Measurements from ENCODE around the gene SPRN.
A peak's percentile ranks its signal among the peaks of the same experiment; 100 is the strongest.
"Not testable (repeated sequence)": the region's sequence is repeated elsewhere in the genome, so short reads cannot be mapped to it uniquely, and the experiment has no call there.

SPRN gene

DNA sequence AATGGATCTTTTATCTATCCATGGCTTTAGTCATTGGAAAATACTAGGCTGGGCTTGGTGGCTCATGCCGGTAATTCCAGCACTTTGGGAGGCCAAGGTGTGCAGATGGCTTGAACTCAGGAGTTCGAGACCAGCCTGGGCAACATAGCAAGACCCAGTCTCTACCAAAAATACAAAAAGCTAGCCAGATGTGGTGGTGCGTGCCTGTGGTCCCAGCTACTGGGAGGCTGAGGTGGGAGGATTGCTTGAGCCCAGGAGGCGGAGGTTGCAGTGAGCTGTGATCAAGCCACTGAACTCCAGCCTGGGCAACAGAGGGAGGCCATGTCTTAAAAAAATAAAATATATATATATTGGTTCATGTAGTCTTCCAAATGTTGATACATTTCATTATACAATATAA is 37.5 kb downstream of the SPRN start:
- DNase-seq (ENCODE audit: low spot score), result not testable (repeated sequence)

DNA sequence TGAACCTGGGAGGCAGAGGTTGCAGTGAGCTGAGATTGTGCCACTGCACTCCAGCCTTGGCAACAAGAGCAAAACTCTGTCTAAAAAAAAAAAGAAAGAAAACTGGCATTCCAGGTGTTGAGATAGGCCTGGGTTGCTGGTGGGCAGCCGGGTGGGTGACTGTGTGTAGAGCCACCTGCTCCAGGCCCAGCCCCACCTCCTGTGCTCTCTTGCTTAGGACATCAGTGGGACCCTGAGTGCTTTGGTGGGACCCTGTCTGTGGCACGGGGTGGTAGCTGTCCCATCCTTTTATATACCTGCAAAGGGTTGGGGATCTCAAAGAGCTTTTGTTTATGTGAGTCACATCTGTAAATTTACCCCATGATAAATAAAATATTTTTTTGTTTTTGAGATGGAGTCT is 39.2 kb downstream of the SPRN start:
- DNase-seq (ENCODE audit: low spot score), result no peak

DNA sequence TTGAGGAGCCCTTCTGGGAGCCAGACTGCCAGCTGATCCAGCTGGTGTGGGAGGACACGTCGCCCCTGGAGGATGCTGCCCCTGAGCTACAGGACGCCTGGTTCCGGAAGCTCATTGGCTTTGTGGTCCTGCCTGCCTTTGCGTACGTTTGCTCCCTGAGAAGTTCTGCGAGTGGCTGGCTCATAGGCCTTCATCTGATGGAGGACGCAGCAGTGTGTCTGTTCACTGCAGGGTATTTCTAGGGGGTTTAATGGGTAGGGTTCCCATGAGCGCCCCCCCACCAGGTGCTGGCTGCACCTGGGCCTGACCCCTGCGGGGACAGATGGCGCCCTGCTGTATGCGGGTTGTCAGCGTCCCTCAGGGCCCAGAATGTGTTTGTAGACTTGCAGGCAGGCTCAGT is 40.4 kb downstream of the SPRN start:
- no peak for DNase-seq (ENCODE audit: low spot score)

DNA sequence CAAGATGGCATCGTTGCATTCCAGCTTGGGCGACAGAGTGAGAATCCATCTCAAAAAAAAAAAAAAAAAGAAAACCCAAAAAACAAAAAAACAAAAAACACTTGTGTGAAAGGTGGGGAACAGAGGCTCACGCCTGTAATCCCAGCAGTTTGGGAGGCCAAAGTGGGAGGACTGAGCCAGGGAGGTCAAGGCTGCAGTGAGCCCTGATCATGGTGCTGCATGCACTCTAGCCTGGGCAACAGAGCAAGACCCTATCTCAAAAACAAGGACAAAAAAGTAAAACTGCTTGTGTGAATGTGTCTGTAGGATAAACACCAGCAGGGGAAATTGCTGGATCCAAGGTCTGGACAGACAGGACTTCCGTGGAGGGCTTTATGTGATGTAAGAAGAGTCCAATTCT is 40.9 kb downstream of the SPRN start:
- DNase-seq (ENCODE audit: low spot score), result no peak

DNA sequence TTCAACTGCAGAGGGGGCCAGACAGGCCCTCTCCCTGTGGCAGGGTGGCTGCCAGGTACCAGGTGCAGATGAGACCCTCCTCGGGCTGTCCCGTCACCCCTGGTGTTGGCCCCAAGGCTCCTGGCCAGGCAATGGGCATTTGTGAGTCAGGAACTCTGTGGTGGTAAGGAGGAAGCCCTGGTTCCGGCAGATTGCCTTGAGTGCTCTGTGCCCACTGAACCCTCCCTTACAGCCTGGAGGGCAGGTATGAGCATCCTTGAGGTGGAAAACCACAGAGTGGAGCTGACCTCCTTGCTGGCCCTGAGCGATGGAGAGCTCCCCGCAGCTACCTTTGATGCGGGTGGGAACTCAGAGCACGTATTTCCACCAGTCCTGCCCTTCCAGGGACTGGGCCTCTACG is 43.4 kb downstream of the SPRN start:
- DNase-seq (ENCODE audit: low spot score), result no peak

DNA sequence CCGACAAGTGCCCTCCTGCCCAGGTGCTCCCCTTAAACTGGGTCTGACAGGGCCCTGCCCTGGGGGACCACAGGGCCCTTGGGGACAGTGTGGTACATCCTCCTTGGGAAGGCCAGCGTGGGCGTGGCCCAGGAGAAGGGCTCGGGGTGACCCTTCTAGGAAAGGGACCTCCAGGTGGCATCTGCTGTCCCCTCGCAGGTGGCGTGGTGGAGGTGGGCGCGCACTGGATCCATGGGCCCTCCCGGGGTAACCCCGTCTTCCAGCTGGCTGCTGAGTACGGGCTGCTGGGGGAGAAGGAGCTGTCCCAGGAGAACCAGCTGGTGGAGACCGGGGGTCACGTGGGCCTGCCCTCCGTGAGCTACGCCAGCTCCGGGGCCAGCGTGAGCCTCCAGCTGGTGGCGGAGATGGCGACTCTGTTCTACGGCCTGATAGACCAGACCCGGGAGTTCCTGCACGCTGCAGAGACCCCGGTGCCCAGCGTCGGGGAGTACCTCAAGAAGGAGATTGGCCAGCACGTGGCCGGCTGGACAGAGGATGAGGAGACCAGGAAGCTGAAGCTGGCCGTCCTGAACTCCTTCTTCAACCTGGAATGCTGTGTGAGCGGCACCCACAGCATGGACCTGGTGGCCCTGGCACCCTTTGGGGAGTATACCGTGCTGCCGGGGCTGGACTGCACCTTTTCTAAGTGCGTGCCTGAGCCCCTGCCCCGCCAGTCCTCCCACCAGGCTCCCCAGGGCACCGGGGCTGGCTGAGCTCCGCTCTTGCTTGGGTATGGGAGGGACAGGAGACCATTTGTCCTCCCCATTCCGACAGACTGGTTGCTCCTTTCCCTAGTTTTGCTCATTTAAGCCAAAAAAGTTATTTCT is 44.4 kb downstream of the SPRN start:
- no peak for DNase-seq (ENCODE audit: low spot score)

DNA sequence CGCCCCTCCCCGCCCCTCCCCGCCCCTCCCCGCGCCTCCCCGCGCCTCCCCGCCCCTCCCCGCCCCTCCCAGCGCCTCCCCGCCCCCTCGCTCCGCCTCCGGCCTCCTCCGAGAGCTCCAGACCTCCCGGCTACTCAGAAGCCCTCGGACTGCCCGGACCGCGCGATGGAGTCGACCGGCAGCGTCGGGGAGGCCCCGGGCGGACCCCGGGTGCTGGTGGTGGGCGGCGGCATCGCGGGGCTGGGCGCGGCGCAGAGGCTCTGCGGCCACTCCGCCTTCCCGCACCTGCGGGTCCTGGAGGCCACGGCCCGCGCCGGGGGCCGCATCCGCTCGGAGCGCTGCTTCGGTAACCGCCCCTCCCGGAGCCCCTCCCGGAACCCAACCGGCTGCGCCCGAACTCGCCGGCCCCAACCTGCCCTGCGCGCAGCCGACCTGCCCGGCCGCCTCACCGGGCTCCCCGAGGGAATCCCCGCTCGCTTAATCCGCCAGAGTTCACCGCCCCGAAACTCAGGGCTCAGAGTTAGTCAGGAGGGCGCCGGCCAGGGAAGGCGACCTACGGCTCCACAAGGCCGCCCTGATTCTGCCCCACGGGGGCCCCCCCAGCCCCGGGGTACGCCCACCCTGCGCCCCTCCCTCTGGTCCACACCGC is 45.1 kb downstream of the SPRN start, which contains the start of gene PAOX:
PAOX (plus strand) TSS at position 111 of the 649 bp plus-strand sequence; CDS start at position 166, 55 bp downstream.
- DNase-seq (ENCODE audit: low spot score), result peak; percentile 70

DNA sequence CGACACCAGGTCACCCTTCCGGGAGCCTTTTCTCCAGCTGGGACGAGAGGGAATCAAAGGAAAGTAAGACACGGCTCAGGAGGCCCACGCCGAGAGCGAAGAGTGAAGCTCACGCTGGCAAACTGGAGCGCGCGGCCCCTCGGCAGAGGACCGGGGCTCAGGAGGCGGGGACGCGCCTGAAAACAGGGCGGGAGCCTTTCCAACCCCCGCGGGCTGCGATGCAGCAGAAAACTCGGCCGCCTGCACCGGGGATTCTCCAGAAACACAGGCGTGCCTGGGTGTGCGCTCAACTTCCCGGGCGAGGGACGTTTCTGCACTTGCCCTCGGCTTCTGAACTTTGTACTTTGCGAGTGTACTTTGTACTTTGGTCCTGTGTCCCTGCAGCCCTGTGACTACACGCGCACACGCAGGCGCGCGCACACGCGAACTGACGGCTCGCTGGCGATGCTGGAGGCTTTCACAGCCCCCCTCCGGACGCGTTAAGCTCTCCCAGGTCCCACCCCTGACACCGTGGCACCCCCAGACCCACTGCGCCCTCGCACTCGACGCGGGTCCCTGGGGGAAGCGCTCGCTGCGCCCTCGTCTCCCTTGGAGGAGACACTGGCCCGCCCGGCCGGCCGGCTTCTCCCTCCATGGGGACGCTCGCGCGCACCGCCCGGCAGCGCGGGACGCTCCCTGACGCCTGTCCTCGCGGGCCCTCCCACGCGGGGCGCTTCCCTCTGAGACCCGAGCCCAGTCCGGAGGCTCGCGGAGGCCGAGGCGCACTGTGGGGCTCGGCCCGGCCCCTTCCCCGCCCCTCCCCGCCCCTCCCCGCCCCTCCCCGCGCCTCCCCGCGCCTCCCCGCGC is 46.0 kb downstream of the SPRN start:
- peak; percentile 61 for DNase-seq (ENCODE audit: low spot score)

DNA sequence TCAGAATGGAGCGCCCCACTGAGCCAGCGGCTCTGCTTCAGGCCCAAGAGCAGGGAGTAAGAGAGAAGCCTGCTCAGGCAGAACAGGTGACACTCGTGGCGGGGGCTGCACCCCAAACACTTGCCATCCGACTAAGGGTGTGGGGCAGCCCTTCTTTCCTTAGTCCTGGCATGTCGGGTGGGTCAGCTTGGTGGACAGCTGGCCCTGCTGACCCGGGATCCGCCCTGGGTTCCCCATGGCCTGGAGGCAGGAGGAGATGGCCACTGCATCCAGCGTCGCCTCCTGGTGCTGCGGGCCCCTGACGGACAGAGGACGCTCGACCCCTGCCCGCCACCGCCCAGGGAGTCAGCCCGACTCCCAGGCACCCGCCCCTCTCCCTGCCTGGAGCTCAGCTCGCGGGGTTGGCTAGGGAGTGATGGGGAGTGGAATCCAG is 46.6 kb downstream of the SPRN start:
- no peak for DNase-seq (ENCODE audit: low spot score)

DNA sequence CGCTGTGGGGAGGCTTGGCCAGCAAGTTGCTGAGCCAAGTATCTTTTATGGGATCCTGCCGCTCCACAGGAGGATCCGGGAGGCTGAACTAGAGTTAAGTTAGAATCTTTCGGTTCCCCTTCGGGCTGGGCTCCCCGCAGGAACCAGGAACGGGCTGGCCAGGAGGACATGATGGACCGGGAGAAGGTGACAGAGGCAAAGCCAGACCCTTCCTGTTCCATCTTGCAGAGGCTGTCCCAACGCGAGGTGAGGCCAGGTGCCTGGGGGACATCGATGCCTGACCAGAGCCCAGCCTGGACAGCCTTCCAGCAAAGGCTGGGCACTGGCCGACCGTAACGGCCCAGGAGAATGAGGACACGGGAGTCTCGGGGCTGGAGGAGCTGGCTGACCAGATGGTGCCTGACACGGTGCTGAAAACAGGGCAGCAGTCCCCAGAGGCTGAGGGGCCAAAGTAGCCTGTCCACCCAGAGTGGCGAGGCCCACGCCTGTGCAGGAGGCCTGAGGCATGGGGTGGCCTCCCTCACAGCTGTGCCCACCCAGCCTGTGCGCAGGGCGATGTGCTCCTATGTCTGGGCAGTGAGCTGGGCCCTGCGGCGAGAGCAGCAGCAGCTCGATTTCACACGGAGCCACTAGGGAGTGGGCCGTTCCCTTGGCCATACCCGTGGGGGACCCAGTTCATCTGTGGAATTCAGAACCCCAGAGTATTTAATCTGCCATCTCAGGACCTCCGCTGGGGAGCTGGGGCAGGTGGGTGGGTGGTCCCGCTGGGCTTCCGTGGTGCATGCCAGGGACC is 47.2 kb downstream of the SPRN start:
- no peak for DNase-seq (ENCODE audit: low spot score)

DNA sequence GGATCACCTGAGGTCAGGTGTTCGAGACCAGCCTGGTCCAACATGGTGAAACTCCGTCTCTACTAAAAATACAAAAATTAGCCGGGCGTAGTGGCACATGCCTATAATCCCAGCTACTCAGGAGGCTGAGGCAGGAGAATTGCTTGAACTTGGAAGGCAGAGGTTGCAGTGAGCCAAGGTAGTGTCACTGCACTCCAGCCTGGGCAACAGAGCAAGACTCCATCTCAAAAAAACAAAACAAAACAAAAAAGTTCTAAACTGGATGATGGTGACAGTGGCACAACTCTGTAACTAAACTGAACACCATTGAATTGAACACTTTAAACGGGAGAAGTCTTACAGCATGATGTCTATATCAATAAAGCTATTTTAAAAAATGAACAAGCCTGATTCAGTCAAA is 48.2 kb downstream of the SPRN start:
- not testable (repeated sequence) for DNase-seq (ENCODE audit: low spot score)

DNA sequence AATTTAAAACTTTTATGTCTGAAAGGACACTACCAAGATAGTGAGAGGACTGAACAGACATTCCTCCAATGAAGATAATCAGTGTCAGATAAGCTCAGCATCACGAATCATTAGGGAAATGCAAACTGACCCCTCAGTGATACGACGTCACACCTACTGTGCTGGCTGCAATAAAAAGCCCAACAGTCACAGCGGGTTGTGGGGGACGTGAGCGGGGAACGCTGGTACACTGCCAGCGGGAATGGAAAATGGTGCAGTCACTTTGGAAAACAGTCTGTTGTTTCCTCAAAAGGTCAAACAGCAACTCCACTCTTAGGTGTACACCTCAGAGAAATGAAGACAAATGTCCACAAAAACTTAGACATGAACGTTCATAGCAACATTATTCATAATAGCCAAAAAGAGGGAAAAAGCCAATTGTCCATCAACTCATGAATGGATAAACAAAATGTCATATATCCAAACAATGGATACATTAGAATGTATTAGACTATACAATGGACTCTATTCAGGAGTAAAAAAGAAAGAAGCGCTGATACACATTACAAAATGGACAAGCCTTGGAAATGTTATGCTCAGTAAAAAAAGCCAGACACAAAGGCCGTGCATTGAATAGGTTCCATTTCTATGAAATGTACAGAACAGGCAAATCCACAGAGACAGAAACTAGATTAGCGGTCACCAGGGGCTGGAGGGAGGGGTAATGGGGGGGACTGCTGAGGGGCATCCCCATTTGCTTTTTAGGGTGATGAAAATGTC is 48.9 kb downstream of the SPRN start:
- no peak for DNase-seq (ENCODE audit: low spot score)

DNA sequence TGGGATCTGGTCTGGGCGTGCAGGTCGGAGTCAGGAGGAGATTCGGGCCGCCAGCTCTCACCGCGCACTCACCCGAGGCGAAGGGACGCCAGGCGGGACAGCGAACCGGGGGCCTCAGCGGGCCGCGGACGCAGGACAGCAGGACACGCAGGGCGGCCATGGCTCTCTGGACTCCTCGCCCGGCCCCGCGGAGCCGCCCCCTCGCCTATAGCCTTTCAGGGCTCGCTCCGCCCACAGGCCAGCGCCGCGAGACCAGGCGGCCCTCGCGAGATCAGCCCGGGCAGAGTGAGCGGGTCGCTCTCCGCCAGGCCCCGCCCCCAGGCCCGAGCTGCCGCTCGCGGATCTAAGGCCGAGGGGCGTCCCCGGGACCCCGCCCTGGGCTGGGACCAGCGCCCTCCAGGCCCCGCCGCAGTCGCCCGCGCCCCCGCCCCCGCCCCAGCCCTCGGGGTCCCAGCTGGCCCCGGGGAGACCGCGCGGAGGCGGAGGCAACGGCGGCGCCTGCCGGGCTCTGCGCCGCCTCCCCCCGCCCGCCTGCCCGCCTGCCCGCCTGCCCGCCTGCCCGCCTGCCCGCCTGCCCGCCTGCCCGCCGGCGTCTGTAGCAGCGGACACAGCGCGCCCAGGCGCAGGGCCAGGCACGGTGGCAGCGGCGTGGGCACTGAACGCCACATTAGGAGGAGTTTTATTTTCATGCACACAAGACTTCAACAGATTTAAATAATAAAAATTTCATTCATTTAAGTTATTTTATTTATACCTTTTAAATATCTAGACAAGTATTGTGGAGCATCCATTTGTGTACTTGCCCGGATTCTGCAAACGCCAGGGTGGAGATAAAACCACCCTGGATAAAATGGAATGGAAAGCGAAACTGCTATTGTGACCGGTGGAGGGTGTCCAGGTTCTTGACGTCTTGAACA is 51.0 kb downstream of the SPRN start, which contains the start of gene ECHS1:
ECHS1 (minus strand) TSS at position 181 of the 917 bp plus-strand sequence; CDS start at position 160, 21 bp downstream.
- DNase-seq (ENCODE audit: low spot score), result peak; percentile 95

DNA sequence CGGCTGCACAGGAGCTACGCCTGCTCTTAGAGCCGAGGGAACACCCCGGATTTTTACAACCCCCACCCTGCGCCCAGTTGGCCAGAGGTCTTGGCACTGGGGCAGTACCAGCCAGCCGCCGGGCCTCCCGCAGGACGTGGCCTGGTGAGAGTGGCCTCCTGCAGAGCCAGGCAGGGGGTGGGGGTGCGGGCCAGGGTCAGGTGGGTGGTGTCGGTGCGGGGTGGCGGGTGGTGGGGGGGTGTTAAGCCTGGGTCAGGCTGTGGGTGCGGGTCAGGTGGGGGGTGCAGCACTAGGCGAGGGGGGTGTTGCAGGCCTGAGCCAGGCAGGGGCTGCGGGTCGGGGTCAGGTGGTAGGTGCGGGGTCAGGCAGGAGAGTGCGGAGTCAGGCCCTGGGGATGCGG is 51.9 kb downstream of the SPRN start:
- DNase-seq (ENCODE audit: low spot score), result no peak
